HG03520 (cell line): Measurements from ENCODE around the gene ADSS2.
"Not testable (repeated sequence)": the region's sequence is repeated elsewhere in the genome, so short reads cannot be mapped to it uniquely, and the experiment has no call there.

ENCODE experiments used
- ATAC-seq: cut with Tn5 transposase; IDR thresholded peaks from one replicate; pipeline ENCODE4 v1.9.1; 2021; ENCODE audit warnings: mild to moderate bottlenecking, moderate library complexity; ENCODE audit not compliant: unreplicated experiment

The ADSS2 gene

GRCh38 chr1:244451539-244451950, at the start of gene ADSS2:
Gene ADSS2 (minus strand): TSS chr1:244451909. CDS start chr1:244451817, 92 bp downstream.
- no peak for ATAC-seq

- ATAC-seq, result not testable (repeated sequence)
Observed at GRCh38 chr1:244500515-244500914, 48.8 kb upstream of the ADSS2 start.

- not testable (repeated sequence) for ATAC-seq
Observed at GRCh38 chr1:244499484-244499883, 47.8 kb upstream of the ADSS2 start.

- ATAC-seq, result no peak
Observed at GRCh38 chr1:244497805-244498204, 46.1 kb upstream of the ADSS2 start.

GRCh38 chr1:244496186-244496585, 44.5 kb upstream of the ADSS2 start:
- no peak for ATAC-seq

GRCh38 chr1:244494653-244495052, 42.9 kb upstream of the ADSS2 start:
- no peak for ATAC-seq

GRCh38 chr1:244484971-244485370, 33.3 kb upstream of the ADSS2 start:
- ATAC-seq, result not testable (repeated sequence)

GRCh38 chr1:244473059-244473605, 21.4 kb upstream of the ADSS2 start:
- no peak for ATAC-seq

GRCh38 chr1:244466724-244467123, 15.0 kb upstream of the ADSS2 start:
- ATAC-seq, result no peak

- peak; percentile 97 for ATAC-seq
Observed at GRCh38 chr1:244461245-244462071, 9.7 kb upstream of the ADSS2 start, which contains the start of gene CATSPERE. Gene CATSPERE (plus strand): TSS chr1:244461273. CDS start chr1:244461430, 157 bp downstream.

- no peak for ATAC-seq
Observed at GRCh38 chr1:244460197-244460596, 8.5 kb upstream of the ADSS2 start.

GRCh38 chr1:244458781-244459180, 7.1 kb upstream of the ADSS2 start:
- no peak for ATAC-seq

GRCh38 chr1:244456586-244456985, 4.9 kb upstream of the ADSS2 start:
- no peak for ATAC-seq

- ATAC-seq, result no peak
Observed at GRCh38 chr1:244454412-244454811, 2.7 kb upstream of the ADSS2 start.

- peak; percentile 87 for ATAC-seq
Observed at GRCh38 chr1:244451951-244452795, 464 bp upstream of the ADSS2 start.

GRCh38 chr1:244450597-244451538, 841 bp downstream of the ADSS2 start:
- peak; percentile 13 for ATAC-seq

GRCh38 chr1:244449936-244450508, 1.7 kb downstream of the ADSS2 start:
- no peak for ATAC-seq

- no peak for ATAC-seq
Observed at GRCh38 chr1:244448279-244449036, 3.3 kb downstream of the ADSS2 start.

GRCh38 chr1:244447552-244447951, 4.2 kb downstream of the ADSS2 start:
- no peak for ATAC-seq
